IPS-11a (cell line): ENCODE data around the gene SLC25A41.

Source experiments
- H3K4me3 ChIP-seq: one replicate; pipeline ENCODE4 v1.5.1; 2013; ENCODE audit warnings: low read depth, low read length, control low read depth

Gene SLC25A41

GRCh38 chr19:6376512-6377190 lies 56.9 kb downstream of the SLC25A41 start:
- H3K4me3 ChIP-seq = no peak overlapping the region
